CD4-positive, alpha-beta T cell (primary cell): ENCODE data around the gene SNAP23. TPM values are rescaled to one million over a fixed set of nuclear protein-coding genes. Genes with fewer than 3 reads are reported as not detected.

ENCODE experiments used
- ATAC-seq: fragments of 200-7000 bp; cut with Tn5 transposase; one replicate; pipeline ENCODE4 v1.10.0; 2022; ENCODE audit warnings: mild to moderate bottlenecking; ENCODE audit not compliant: poor library complexity
- CTCF ChIA-PET: fragments of 350-600 bp; sonication (Branson Sonifier 250); formaldehyde crosslinking; loops from one replicate; lab custom pipeline; 2021; ENCODE audit warnings: antibody characterized with exemption, inconsistent platforms; lab: Charles Lee
- POLR2A ChIA-PET: fragments of 350-600 bp; sonication (Branson Sonifier 250); formaldehyde crosslinking; loops from one replicate; lab custom pipeline; 2021; ENCODE audit warnings: antibody characterized with exemption, inconsistent platforms; lab: Charles Lee
- DNase-seq, 14 experiments: peaks; one replicate each; pipeline ENCODE4 v3.0.0-alpha.2; 2013 to 2020; ENCODE audit warnings: mixed read lengths in 2 of 14
- H3K27ac ChIP-seq, 2 donors: one replicate each; pipeline versions ENCODE4 v1.5.1 to v1.7.0; 2013; ENCODE audit warnings: low read length in 2 of 2, low read depth in 1 of 2, mild to moderate bottlenecking in 1 of 2
- H3K27me3 ChIP-seq, 2 experiments: 1 replicate in 1 of 2; 2 replicates in 1 of 2; pipeline versions ENCODE4 v1.6.1 to v1.7.0; 2013; ENCODE audit warnings: low read length in 2 of 2, control low read depth in 1 of 2, mild to moderate bottlenecking in 1 of 2, moderate library complexity in 1 of 2; ENCODE audit not compliant: insufficient read depth in 2 of 2, control insufficient read depth in 1 of 2
- H3K36me3 ChIP-seq: one replicate; pipeline ENCODE4 v1.6.1; 2013; ENCODE audit warnings: low read length, control low read depth; ENCODE audit not compliant: insufficient read depth
- H3K4me1 ChIP-seq: one replicate; pipeline ENCODE4 v1.6.1; 2013; ENCODE audit warnings: low read length, control low read depth; ENCODE audit not compliant: insufficient read depth
- H3K4me3 ChIP-seq: one replicate; pipeline ENCODE4 v1.5.1; 2013; ENCODE audit warnings: mild to moderate bottlenecking, low read length, moderate library complexity
- H3K9me3 ChIP-seq, 2 experiments: 1 replicate in 1 of 2; 2 replicates in 1 of 2; pipeline versions ENCODE4 v1.6.1 to v1.7.0; 2013; ENCODE audit warnings: low read length in 2 of 2, mild to moderate bottlenecking in 2 of 2, control low read depth in 1 of 2, moderate library complexity in 1 of 2; ENCODE audit not compliant: control insufficient read depth in 1 of 2, insufficient read depth in 1 of 2
- H3K27ac Mint-ChIP-seq: one replicate; pipeline ENCODE4 v1.8.0; 2020; ENCODE audit warnings: mixed read lengths
- H3K27me3 Mint-ChIP-seq: one replicate; pipeline ENCODE4 v1.8.0; 2021; ENCODE audit warnings: mixed read lengths
- H3K36me3 Mint-ChIP-seq: one replicate; pipeline ENCODE4 v1.8.0; 2021; ENCODE audit warnings: low read depth, mixed read lengths
- H3K4me1 Mint-ChIP-seq: one replicate; pipeline ENCODE4 v1.8.0; 2021; ENCODE audit warnings: low read depth, mixed read lengths
- H3K4me3 Mint-ChIP-seq: one replicate; pipeline ENCODE4 v1.8.0; 2020; ENCODE audit warnings: mild to moderate bottlenecking, mixed read lengths
- H3K9me3 Mint-ChIP-seq: one replicate; pipeline ENCODE4 v1.8.0; 2020; ENCODE audit warnings: mixed read lengths
- intact Hi-C, 2 experiments: fragments of 100-400 bp; cut with DNase I in 1 of 2; cut with micrococcal nuclease in 1 of 2; formaldehyde crosslinking; loops; one replicate each; pipeline versions ENCODE4 v1.15.1 to v1.9.0; 2023 to 2025; cut with DNase I, micrococcal nuclease
- total RNA-seq, 174 experiments: library from RNA in 2 of 174; stranded (reverse) in 2 of 174; gene quantifications; one replicate each; pipeline ENCODE4 v1.2.3 and lab custom pipeline; 2021 to 2026
- TF ChIP-seq, protein P1 (sequence below): fragments of 200-600 bp; IDR thresholded peaks from one replicate; pipeline ENCODE4 v1.8.0; 2022; ENCODE audit warnings: antibody characterized with exemption, mild to moderate bottlenecking

Gene SNAP23
- total RNA-seq, 2 experiments from 2014 or later, result 37.4 to 40.1 TPM

DNA sequence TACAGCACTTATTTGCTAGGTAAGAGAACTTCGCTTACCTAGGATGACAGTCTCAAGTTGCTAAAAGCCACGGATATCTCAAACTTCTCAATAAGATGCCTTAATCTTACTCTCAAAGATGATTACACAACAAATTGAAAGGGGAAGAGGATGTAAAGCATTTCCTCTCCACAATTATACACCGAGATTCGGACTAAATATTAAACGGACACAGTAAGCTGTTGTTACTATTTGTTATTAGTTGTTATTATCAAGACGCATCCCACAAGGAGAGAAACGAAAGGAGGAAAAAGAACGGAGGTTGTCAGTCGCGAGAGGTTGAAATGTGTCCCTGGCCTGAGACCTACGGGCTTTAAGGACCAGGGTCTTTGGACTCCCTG is 5.2 kb upstream of the SNAP23 start:
- ChIA-PET CTCF (interaction anchor here (1.4 to 2.3 kb wide), 2 partner anchors 13 to 19 kb away, joined by 4 to 6 read pairs; no protein-coding TSS in a partner anchor), POLR2A (interaction anchor here (0.6 to 2.6 kb wide), 16 partner anchors 8 to 1230 kb away, joined by 3 to 19 read pairs (median 4); partner anchors contain the start of genes GANC, HAUS2, LRRC57 and STARD9)
- peaks cover 45% of the 10 kb centered on the region for H3K4me1 ChIP-seq
- ATAC-seq (no peak), DNase-seq (peak in 2 of 14 experiments; percentile 32 to 40)
- Mint-ChIP-seq H3K27me3 (no peaks in the 10 kb centered on the region), H3K36me3 (peaks cover 26% of the 10 kb centered on the region), H3K9me3 (no peaks in the 10 kb centered on the region), H3K4me3 (peak overlapping the region; percentile 100), H3K27ac (peak overlapping the region; percentile 99), H3K4me1 (peaks cover 48% of the 10 kb centered on the region)
- H3K27me3 ChIP-seq, result no peaks in the 10 kb centered on the region
- H3K36me3 ChIP-seq, result no peaks in the 10 kb centered on the region
- H3K9me3 ChIP-seq, result no peaks in the 10 kb centered on the region
- H3K27ac ChIP-seq, result peak overlapping the region; percentile 76 to 77
- TF ChIP-seq, protein P1, sequence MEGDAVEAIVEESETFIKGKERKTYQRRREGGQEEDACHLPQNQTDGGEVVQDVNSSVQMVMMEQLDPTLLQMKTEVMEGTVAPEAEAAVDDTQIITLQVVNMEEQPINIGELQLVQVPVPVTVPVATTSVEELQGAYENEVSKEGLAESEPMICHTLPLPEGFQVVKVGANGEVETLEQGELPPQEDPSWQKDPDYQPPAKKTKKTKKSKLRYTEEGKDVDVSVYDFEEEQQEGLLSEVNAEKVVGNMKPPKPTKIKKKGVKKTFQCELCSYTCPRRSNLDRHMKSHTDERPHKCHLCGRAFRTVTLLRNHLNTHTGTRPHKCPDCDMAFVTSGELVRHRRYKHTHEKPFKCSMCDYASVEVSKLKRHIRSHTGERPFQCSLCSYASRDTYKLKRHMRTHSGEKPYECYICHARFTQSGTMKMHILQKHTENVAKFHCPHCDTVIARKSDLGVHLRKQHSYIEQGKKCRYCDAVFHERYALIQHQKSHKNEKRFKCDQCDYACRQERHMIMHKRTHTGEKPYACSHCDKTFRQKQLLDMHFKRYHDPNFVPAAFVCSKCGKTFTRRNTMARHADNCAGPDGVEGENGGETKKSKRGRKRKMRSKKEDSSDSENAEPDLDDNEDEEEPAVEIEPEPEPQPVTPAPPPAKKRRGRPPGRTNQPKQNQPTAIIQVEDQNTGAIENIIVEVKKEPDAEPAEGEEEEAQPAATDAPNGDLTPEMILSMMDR, result no peak
- intact Hi-C loops, result loop anchor here in 1 of 2 experiments (2.0 to 10.0 kb wide), 4 partner anchors 59 to 635 kb away; partner anchors contain the start of genes CDAN1, HAUS2, LRRC57 and VPS39
- peak overlapping the region; percentile 81 for H3K4me3 ChIP-seq

DNA sequence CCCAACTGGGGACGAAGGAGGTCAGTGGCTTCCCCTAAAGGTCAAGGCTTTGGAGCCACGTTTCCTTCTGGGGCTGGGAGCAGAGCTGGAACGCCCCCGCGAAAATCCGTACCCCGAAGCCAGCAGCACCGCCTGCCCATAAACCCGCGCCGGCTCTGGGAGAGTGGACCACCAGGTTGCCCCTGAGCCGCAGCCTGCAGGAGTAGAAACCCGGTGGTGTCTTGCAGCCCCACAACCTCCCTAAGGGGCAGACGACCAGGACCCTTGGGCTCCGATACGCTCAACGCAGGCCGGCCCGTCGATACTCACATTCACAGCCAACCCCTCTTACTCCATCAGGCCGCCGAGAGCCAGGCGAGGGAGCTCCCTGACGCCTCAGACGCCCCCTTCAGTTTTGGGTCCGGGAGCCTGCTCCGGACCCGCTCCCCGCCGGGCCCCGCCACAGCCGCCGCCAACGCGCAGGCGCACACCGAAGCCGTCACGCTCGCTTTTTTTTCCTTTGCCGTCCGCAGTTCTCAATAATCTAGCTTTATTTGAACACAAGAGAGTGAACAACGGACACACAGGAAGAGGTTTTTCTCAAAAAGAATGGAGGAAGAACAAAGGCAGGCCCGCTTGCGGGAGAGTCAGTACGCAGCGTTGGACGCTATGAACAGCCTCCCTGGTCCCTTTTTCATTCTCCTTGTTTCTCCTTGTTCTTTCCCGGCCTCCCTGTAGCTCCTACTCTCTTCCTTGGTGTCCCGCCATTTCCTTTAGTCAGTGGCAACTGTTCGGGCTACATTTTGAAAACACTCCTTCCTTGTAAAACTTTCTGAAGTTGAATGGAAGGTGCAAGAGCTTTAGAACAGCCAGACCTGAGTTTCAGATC is 4.5 kb upstream of the SNAP23 start, which contains the start of gene ZNF106:
Gene ZNF106, minus strand, starts transcription at position 471 of the 868 bp plus-strand sequence. CDS start 18,852 bp downstream, outside the sequence.
- peak within 1 kb of the TSS; percentile 99 for H3K27ac Mint-ChIP-seq
- ATAC-seq, result peak; percentile 53
- Histone ChIP-seq H3K4me3 (peak within 1 kb of the TSS; percentile 81), H3K27ac (peak within 1 kb of the TSS; percentile 76 to 94), H3K27me3 (no peaks in the 10 kb centered on the region), H3K36me3 (no peaks in the 10 kb centered on the region), H3K9me3 (no peaks in the 10 kb centered on the region), H3K4me1 (peaks cover 47% of the 10 kb centered on the region)
- peaks cover 30% of the 10 kb centered on the region for H3K36me3 Mint-ChIP-seq
- H3K9me3 Mint-ChIP-seq, result no peaks in the 10 kb centered on the region
- peaks cover 55% of the 10 kb centered on the region for H3K4me1 Mint-ChIP-seq
- no peaks in the 10 kb centered on the region for H3K27me3 Mint-ChIP-seq
- DNase-seq, result peak; percentile 71 to 95 (median 85)
- TF ChIP-seq, protein P1, result no peak
- ChIA-PET CTCF (interaction anchor here (1.4 to 2.3 kb wide), 2 partner anchors 14 to 19 kb away, joined by 4 to 6 read pairs; no protein-coding TSS in a partner anchor), POLR2A (interaction anchor here (0.6 to 2.6 kb wide), 18 partner anchors 9 to 1229 kb away, joined by 3 to 19 read pairs (median 4); partner anchors contain the start of genes GANC, HAUS2, LRRC57 and STARD9)
- intact Hi-C loops, result loop anchor here (1.0 to 10.0 kb wide), 5 partner anchors 58 to 634 kb away; partner anchors contain the start of genes CDAN1 (in 1 of the 2), HAUS2 (in 1 of the 2), LRRC57 (in 1 of the 2) and VPS39 (in 1 of the 2)
- H3K4me3 Mint-ChIP-seq, result peak within 1 kb of the TSS; percentile 100
